ENCODE data around the gene TEX35. TPM values are rescaled to one million over a fixed set of nuclear protein-coding genes. Genes with fewer than 3 reads are reported as not detected.

Gene TEX35
- total and polyA plus RNA-seq, 12 donors = 0.03 to 0.56 (median 0.09) TPM; not detected in 9

- DNase-seq = no peak
- Histone ChIP-seq H3K27ac (no peak overlapping the region), H3K36me3 (peaks cover 0 to 97% (median 32%) of the 10 kb centered on the region in 9 donors), H3K4me1 (peaks cover 0 to 6% (median 0%) of the 10 kb centered on the region in 9 donors), H3K4me3 (no peak overlapping the region), H3K9me3 (no peaks in the 10 kb centered on the region), H3K27me3 (no peaks in the 10 kb centered on the region)
- TF ChIP-seq CTCF (IDR thresholded peaks at IDR 0.05) = no peak
- ATAC-seq = peak in 1 of 8 donors; percentile 39
- intact Hi-C loops (cut with DNase I) = no loop called here
These were observed 45.1 kb upstream of the TEX35 start for GRCh38 chr1:178467837-178468236.

GRCh38 chr1:178470411-178470960 is 42.4 kb upstream of the TEX35 start:
- H3K36me3 ChIP-seq = peaks cover 0 to 100% (median 37%) of the 10 kb centered on the region in 9 donors
- no peak for DNase-seq
- 47 to 51% methylated on average over 5 of the region's 5 CpGs for WGBS, 2 donors
- intact Hi-C loops (cut with DNase I) = no loop called here
- H3K4me1 ChIP-seq = peaks cover 0 to 6% (median 0%) of the 10 kb centered on the region in 9 donors
- no peak for TF ChIP-seq CTCF (IDR thresholded peaks at IDR 0.05)
- no peak overlapping the region for H3K4me3 ChIP-seq
- no peaks in the 10 kb centered on the region for H3K9me3 ChIP-seq
- H3K27me3 ChIP-seq = no peaks in the 10 kb centered on the region
- peak in 3 of 8 donors; percentile 24 to 33 (median 25) for ATAC-seq
- no peak overlapping the region for H3K27ac ChIP-seq

GRCh38 chr1:178472531-178472930 is 40.4 kb upstream of the TEX35 start:
- TF ChIP-seq CTCF (IDR thresholded peaks at IDR 0.05) = no peak
- ATAC-seq (no peak), DNase-seq (no peak)
- H3K9me3 ChIP-seq = no peaks in the 10 kb centered on the region
- peaks cover 0 to 99% (median 21%) of the 10 kb centered on the region in 9 donors for H3K36me3 ChIP-seq
- intact Hi-C loops (cut with DNase I) = no loop called here
- no peak overlapping the region for H3K27ac ChIP-seq
- peaks cover 0 to 6% (median 0%) of the 10 kb centered on the region in 9 donors for H3K4me1 ChIP-seq
- no peaks in the 10 kb centered on the region for H3K27me3 ChIP-seq
- no peak overlapping the region for H3K4me3 ChIP-seq

GRCh38 chr1:178477373-178477772 is 35.5 kb upstream of the TEX35 start:
- intact Hi-C loops (cut with DNase I) = no loop called here
- H3K4me1 ChIP-seq = no peaks in the 10 kb centered on the region
- 74 to 79% methylated on average over 4 of the region's 4 CpGs for WGBS, 2 donors
- H3K27ac ChIP-seq = no peak overlapping the region
- ATAC-seq (no peak), DNase-seq (no peak)
- H3K9me3 ChIP-seq = no peaks in the 10 kb centered on the region
- H3K36me3 ChIP-seq = peaks cover 0 to 77% (median 7%) of the 10 kb centered on the region in 9 donors
- TF ChIP-seq CTCF (IDR thresholded peaks at IDR 0.05) = no peak
- no peaks in the 10 kb centered on the region for H3K27me3 ChIP-seq
- H3K4me3 ChIP-seq = no peak overlapping the region

Data from heart right ventricle (tissue), 16 donors.